ENCODE measurements around the gene MYRFL.

- TF ChIP-seq CTCF (IDR thresholded peaks at IDR 0.05): no peak
- no peak for TF ChIP-seq POLR2A (IDR thresholded peaks at IDR 0.05)
Measured at GRCh38 chr12:69874606-69875005, 49.6 kb downstream of the MYRFL start.
